Left renal pelvis (tissue), 4 donors: Measurements from ENCODE around the gene MEF2B. TPM values are rescaled to one million over a fixed set of nuclear protein-coding genes. Genes with fewer than 3 reads are reported as not detected.
"Not testable (repeated sequence)": the region's sequence is repeated elsewhere in the genome, so short reads cannot be mapped to it uniquely, and the experiment has no call there.

ENCODE experiments used
- DNase-seq, 4 donors: peaks; one replicate each; pipeline ENCODE4 v3.0.0-alpha.2; 2013; ENCODE audit warnings: low read depth in 4 of 4, low spot score in 3 of 4
- polyA plus RNA-seq, 4 donors: library from polyadenylated mRNA; unstranded; fragments of 120-200 nt; gene quantifications; one replicate each; pipeline ENCODE4 v1.2.1, GENCODE V29; 2013; ENCODE audit not compliant: insufficient read length in 4 of 4

MEF2B gene
- polyA plus RNA-seq, 4 donors, result 1.2 to 3.3 (median 1.6) TPM

DNA sequence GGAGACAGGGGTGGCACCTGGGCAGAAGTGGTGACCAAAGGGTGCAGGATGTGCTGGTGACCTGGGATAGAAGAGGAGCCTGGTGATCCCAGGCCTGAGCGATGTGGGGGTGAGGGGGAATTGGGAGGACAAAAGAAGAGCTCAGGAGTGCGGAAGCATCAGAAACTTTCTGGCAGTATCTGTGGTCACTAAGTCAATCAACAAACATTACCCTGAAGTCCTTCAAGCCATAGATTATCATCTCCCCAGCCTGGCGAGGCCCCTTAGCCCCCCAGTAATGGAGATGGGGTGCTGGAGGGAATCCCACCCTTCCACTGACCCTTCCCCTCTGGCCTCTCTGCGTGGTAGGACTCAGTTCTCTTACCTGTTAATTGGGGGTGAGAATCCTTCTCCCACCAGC lies 10.5 kb downstream of the MEF2B start:
- DNase-seq, result no peak

DNA sequence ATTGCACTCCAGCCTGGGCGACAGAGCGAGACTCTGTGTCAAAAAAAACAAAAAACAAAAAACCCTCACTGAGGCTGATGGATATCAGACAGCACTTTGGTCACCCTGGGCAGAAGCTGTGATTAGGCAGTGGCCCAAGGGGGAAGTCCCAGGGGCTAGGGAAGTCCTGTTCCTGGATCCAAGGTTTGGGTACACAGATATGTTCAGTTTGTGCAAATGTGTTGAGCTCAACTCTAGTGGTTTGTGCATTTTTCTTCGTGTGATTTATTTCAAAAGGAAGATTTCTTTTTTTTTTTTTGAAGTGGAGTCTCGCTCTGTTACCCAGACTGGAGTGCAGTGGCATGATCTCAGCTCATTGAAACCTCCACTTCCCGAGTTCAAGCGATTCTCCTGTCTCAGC lies 12.3 kb downstream of the MEF2B start:
- no peak for DNase-seq

DNA sequence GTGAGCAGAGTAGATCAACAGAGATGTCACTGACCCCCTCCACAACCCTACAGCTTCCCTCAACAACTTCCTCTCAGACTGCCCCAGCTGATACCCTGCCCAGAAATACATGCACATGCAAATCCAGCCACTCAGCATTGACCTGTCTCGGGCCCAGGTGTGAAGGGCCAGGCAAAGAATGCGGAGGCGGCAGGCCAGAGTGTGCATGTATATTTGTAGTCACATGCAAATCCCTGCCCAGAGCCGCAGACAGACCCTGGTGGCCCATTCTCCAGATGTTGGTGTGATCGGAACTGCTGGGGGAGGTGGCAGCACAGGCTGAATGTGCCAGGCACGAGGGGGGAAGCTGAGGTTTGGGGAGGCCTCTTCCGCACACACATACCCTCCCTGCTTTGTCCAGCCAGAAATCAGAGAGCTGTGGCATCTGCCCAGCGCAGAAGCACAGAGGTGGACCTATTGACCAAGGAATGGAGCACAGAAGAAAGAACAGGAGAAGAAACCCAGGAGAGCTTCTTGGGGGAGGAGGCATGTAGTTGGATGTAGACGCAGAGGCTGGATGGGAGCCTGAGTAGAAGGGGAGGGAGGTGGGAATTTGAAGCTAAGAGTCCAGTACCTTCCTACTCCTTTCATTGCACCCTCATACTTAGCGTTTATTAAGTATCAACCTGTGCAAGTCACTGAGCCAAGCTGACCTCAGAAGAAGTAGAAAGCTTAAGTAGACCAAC lies 14.4 kb downstream of the MEF2B start:
- no peak for DNase-seq

DNA sequence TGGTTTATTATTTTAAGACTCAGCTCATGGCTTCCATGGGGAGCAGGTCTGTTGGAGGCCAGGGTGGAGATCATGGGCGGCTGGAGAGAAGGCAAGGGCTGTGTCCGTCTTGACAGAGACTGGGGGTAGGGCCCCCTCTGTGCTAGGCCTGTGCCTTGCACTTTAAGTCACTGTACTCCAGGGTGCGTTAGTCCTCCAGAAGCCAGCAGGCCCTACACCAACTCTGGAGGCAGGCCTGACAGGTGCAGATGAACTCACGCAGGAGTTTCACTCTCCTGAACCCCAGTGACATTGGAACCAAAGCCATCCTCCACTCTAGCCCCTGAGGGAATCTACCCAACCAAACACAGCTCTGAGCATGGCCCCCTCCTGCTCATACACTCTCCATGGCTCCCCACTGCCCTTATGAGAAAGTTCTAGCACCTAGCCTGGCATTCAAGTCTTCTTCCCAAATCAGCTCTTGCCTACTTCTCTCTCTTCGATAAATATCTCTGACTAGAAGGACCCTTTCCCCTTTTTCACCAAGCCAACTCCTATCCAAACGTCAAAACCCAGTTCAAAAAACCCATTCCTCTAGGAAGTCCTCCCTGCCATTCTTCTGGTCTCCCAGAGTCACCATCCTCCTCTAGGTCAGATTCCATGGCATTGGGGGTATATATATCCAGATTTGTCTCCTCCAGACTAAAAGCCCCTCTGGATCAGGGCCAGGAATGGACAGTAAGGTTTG lies 15.1 kb downstream of the MEF2B start:
- DNase-seq, result no peak

- no peak for DNase-seq
Observed at GRCh38 chr19:19152668-19153384, 17.2 kb downstream of the MEF2B start.

- no peak for DNase-seq
Observed at GRCh38 chr19:19151418-19151817, 18.6 kb downstream of the MEF2B start.

DNA sequence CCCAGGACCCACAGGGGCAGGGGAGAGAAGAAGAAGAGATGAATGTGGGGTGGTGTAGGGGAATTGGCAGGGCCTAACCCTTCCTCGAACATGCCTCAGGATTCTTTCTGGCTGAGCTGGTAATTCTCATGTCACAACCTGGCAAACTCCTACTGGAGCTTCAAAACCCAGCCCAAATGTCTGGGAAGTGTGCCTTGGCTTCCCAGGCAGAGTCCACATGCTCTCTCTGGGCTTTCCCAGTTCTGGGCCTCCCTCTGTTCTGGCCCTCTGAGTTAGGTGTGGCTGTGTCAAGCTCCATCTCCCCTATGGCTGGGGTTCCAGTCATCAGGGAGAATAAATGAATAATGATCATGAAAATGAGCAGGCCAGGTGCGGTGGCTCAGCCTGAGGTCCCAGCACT lies 20.6 kb downstream of the MEF2B start:
- no peak for DNase-seq

GRCh38 chr19:19148504-19148903 lies 21.6 kb downstream of the MEF2B start:
- not testable (repeated sequence) for DNase-seq

DNA sequence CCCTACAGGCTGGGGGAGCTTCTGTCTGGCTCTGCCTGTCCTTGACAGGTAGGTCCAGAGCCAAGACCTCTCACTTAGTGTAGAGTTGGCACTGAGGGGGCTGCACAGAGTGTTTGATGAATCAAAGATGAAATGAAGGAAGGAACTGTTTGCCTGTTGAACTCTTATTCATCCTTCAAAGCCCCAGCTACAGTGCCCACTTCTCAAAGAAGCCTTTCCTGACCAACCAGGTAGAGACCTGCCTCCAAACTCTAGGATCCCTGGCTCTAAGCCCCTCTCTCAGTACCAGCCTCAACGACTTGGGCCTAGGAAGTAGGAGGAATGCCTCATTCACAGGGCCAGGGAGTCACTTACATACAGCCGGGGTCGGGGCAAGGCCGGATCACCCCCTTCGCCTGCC lies 22.7 kb downstream of the MEF2B start:
- no peak for DNase-seq

DNA sequence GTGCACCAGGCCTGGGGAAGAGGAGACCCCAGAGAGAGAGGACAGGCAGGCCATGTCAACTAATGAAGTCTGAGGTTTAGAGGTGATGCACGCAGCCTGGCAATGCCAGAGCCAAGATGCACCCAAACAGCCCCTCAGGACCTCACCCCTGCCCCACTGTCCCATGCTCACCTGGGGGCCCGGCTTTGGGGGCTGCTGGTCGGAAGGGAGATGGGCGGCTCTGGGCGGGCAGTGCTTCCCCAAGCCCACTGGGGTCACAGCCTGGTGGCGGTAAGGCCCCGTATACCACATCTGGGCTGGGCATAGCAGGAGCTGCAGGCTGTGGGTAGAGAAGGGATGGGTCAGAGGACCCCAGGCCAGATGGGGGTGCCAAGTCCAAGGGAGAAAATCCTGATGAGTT lies 23.2 kb downstream of the MEF2B start:
- no peak for DNase-seq

DNA sequence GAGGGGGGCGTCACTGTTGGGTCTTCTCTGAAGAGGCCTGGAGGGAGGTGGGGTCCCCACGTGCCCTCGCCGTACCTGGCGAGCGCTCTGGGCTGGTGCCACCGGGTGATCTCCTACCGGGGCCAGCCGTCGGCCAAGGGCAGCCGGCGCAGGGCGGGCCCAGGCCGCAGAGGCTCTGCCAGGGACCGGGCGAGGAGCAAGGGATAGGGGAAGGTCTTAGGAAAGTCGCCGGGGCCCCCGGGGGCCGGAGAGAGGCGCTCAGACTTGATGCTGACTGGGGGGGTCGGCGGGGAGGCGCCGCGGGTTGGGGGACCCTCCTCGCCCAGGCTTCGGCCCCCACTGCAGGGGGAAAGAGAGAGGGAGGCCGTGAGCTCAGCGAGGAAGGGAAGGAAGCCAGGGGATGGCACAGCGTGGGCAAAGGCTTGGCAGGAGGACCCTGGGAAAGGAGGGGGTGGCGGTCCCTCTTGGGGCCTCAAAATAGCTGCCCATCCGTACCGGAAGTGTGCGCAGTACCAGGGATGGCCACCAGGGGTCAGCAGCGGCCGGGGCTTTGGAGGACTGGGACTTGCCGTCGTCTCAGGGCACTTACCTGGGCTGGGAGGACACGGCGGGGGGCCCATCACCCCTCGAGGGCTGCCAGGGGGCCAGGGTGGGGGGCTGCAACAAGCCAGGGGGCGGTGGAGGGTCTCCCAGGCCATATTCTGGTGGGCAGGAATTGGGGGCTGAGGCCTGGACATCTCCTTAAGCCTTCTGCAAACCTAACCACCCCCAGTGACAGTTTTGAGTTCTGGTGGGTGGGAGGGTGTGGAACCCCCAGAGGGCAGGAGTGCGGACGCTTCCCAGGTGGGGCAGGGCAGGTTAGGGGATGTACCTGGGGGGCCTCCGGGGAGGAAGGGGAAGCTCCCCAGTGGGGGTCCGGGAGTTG lies 24.1 kb downstream of the MEF2B start:
- DNase-seq, result peak in 2 of 4 donors; percentile 30 to 43

GRCh38 chr19:19145281-19145680 lies 24.8 kb downstream of the MEF2B start:
- no peak for DNase-seq

- DNase-seq, result no peak
Observed at GRCh38 chr19:19142347-19142746, 27.7 kb downstream of the MEF2B start.

DNA sequence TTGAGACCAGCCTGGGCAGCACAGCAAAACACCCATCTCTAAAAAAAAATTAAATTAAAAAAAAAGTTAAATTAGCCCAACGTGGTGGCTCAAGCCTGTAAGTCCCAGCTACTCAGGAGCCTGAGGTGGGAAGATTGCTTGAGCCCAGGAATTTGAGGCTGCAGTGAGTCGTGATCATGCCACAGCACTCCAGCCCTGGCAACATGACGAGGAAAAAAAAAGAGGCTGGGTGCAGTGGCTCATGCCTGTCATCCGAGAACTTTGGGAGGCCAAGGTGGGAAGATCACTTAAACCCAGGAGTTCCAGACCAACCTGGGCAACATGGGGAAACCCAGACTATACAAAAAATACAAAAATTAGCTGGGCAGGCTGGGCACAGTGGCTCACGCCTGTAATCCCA lies 29.6 kb downstream of the MEF2B start:
- DNase-seq, result no peak

- no peak for DNase-seq
Observed at GRCh38 chr19:19139876-19140229, 30.2 kb downstream of the MEF2B start.

GRCh38 chr19:19138109-19138981 lies 31.7 kb downstream of the MEF2B start, which contains the start of gene TMEM161A:
TSS of gene TMEM161A (minus strand) at chr19:19138478. CDS start at chr19:19138428, 50 bp downstream.
- peak; percentile 93 to 98 (median 95) for DNase-seq

DNA sequence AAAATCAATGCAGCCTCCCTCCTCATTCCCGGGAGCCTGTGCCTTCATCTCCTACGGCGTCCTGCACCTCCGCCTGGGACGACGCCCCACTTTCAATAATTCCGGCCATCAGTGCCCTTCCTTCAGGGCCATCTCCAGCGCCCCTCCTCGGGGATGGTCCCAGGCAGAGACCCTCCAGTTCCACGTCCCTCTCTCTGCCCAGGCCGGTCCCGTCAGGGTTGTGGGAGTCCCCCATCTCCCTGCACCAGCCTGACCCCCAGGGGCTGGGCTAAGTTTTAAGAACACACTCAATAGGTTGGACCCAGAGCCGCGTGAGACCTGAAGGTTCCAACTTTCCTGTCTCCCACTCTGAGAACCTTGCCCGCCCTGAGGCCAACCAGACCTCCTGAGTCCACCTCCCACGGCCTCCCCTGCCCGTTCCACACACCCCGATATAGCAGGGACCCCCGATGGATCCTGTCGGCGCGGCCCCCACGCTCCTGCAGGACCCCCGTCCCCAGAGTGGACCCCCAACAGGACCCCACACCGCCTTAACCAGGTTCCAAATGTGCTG lies 32.4 kb downstream of the MEF2B start:
- no peak for DNase-seq

- not testable (repeated sequence) for DNase-seq
Observed at GRCh38 chr19:19135713-19136112, 34.4 kb downstream of the MEF2B start.

GRCh38 chr19:19134687-19135158 lies 35.3 kb downstream of the MEF2B start:
- no peak for DNase-seq
